GM21447 (cell line): ENCODE data around the gene CCBE1.

ENCODE experiments used
- ATAC-seq: cut with Tn5 transposase; IDR thresholded peaks from one replicate; pipeline ENCODE4 v1.9.1; 2021; ENCODE audit not compliant: unreplicated experiment

CCBE1 gene

DNA sequence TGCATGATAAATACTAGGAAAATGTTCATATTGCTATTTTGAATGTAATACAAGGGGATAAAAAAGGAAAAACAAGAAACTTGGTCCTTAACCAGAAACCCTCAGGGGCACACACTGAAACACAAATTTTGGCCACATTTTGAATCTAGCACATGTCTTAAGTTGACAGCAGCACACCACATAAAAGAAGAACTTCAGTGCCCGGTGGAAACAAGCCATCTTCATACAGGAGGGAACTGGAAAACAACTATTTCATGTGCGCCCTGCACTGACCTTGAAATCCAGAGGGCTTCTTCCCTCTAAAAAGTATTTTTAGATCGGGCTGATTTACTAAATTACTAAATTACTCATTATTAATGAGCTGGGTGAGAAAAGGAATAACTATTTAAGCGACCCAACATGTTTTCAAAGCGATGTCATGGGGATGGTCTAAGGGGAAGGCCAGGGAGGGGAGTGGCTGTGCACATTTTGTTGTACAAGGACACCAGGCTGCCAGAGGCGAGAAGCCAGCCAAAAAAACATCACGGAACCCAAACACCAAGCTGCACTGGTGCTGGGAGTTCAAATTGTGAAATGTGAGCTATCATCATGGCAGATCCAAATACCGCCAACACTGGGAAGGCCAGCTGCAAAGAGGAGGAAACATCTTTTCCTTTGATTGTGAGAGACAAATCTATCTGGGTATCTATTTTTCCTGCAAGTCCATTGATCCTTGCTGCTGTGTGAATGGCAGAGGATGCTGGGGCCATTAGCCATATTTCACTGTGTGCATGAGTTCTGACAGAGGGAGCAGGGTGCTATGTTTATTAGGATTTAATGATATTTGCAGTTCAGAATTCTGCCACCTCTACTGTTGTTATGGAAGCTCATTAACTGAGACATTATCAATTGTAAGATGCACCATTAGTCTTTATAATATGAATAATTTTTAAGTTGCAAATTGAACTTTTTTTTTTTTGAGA lies 187.5 kb downstream of the CCBE1 start:
- ATAC-seq, result no peak

DNA sequence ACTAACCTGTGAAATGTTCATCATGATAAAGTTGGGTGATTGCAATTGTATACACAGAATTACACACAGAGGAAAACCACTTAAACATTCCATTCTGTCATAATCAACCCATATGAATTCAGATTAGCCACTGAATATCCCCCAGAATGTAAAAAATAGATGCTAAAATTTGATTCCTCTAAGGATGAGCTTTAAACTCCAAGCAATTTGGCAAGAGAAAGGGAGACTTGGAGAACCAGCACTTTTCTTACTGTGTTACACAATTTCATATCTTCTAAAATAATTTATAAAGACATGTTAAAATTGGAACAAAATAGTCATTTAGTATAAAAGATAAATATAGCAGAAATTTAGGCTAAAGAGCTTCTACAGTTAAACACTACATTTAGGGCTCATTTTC lies 191.9 kb downstream of the CCBE1 start:
- ATAC-seq, result no peak

DNA sequence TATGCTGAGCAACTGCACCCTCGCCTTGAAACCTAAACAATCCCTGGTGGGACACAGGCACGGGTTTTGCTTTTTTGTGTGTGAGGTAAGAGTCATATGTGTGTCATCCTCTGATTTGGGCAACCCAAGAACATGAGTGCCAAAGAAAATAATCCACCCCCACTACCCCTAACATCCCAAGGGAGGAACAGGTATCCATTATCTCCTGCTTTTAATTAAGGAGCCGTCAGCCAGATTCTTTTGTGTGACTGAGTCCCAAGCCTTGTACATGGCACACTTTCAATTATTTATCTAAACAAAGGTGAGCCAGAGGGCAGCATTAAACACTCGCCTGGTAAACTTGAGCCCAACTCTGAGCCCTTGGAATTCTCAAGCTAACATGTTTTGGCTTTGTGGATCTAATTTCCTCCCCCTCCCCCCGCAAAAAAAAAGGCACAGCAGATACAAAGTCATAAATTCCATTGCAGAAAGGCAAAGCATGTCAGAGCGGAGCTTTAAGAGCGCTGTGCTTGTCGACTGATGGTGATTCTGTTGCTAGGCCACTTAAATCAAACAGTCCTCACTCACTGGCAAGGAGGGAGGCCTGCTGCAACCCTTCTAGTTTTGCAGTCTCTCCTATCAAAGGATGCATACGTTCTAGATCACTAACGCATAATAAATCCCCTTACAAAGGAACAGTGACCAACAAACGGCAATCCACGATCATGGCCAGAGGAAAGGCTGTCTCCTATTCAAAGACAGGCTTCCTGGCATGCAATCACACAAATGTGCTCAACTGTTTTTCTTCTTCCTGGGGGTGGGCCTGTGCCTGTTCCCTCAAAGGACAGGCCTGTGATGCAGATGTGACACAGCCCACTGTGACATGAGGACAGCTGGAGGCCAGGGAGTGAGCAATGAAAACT lies 194.7 kb downstream of the CCBE1 start:
- no peak for ATAC-seq

DNA sequence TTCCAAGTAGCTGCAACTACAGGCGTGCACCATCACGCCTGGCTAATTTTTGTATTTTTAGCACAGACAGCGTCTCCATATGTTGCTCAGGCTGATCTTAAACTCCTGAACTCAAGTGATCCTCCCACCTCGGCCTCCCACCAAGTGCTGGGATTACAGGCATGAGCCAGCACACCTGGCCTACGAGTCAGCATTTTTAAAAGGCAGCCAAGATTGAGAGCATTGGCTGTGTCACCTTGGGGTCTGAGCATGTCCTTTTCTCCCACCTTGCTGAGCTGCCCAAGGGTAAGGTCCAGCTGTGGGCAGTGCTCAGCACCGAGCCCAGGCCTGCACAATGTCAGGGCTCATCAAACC lies 195.3 kb downstream of the CCBE1 start:
- no peak for ATAC-seq

DNA sequence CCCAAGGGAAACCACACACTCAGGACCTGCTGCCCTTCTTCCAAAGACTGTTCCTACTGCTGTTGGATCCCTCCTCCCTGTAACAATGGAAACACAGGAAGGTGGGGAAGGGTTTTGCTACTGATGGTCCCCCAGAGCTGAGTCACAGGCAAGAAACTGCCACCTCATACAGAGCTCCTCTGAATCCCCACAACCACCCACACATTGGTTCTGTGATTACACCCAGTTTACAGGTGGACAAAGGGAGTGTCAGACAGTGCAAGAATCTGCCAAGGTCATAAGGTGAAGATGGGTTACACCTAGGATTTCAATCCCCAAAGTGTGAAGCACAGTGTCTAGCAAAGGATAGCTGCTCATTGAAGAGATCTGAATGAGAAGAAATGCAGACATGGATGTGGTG lies 196.5 kb downstream of the CCBE1 start:
- ATAC-seq, result no peak

DNA sequence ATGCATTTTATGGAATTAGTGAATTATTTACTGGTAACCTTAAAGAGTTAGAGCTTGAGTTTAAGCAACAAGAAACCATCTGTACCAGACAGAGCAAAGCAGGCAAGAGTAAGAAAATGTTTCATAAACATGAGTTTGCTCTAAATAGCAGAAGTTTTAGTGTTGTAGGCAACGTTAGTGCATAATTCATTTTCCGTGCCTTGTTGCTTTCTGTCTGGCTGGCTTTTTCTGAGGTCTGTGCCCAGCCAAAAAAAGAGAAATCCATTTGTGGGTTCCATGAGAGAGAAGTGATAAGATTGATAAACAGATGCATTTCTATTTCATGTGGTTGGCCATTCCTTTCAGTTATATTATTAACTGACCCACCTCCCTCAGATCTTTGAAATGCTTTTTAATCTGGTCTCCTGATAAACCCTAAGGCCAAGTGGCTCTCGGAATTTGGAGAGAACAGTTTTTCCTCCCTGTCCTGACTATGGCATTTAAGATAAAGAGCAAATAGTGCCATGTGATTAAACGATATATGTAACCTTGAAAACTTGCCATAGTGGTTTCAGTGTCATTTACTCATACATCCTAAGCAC lies 198.6 kb downstream of the CCBE1 start:
- no peak for ATAC-seq

DNA sequence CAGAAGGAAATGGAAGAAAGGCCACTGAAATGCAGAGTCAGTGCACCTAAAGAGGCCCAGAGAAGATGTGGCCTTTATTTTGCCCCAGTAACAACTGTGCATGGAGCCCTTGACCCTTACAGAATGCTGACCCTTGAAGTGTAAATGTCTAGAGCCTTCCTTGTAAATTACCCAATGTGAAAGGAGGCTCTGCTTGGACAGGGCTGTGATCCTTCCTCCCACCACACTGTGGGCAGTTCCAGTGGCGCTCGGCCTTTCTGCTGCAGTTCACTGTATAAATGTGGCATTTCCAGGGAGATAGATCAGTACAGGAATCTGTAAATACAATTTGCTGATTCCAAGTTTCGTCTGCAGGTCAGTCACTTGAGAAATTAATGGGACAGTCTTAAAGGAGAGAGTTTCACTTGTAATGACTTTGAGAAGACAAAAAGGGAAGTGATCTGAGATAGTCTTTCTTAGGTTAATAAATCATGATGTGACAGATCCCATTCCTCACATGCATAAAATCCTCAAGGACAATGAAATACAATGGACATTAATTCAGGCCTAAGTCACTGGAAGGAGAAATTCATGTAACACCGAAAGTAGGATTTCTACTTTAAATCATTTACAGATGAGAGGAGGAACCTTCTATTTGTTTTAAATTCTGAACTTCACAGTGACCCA lies 204.3 kb downstream of the CCBE1 start:
- no peak for ATAC-seq

DNA sequence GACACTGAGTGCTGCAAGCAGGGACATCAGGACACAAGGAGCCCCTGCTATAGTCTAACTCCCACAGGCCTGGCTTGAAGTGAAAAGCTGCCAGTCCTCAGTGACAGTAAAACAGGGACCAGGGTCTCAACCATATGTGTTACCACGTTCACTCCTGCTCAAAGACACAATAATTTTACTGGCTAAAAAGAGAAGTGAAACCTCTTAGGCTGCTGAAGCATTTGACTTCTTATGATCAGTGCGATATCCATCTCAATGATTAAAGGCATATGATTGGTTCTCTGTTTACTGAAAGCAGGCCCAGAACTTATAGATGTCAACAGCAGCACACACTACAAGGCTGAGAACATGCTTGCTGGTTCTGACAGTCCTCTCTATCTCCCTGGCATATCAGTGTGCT lies 208.3 kb downstream of the CCBE1 start:
- ATAC-seq, result no peak

DNA sequence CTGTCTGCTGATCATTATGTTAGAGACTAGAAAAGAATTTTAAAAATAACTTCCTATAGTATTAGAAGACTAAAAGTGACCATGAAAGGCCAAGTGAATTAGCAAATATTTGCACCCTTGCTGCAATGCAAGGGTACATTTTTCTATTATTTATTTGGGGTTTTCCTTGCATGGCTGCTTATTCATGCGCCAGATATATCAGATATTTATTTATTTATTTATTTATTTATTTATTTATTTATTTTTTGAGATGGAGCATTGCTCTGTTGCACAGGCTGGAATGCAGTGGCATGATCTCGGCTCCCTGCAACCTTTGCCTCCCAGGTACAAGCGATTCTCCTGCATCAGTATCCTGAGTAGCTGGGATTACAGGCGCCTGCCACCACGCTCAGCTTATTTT lies 211.8 kb downstream of the CCBE1 start:
- ATAC-seq, result no peak

DNA sequence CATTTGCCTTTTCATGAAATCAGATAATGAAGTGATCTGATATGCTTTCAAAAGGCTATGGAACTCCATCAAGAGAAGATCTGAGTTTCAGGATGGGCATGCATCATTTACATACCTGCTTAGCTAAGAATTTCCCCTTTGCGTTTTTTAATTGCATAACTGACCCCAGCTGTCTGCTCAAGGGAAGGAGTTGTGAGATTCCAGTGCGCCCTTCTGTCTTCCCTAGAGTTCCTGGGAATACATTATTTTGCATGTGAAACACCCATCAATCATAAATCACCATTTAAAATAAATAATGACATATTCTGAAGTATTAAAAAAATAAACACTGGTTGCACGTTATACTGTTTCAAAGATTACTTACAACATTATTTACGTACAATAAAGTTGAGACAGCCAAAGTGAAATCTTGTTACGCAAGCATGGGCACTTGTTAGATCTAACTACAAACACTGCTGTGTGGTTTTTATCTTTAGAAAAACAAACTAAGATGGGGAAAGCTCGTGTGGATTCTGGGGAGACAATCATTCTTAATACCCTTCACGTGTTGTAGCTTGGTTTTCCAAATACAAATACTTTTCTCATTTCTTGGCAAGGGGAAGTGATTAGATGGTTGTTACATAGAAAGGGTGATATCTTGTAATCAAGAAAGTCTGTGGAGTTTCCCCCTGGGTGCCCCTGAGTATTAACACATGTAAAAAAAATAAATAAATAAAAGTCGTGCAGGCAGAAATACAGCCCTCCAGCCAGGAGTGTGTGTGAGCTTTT lies 212.5 kb downstream of the CCBE1 start:
- no peak for ATAC-seq

DNA sequence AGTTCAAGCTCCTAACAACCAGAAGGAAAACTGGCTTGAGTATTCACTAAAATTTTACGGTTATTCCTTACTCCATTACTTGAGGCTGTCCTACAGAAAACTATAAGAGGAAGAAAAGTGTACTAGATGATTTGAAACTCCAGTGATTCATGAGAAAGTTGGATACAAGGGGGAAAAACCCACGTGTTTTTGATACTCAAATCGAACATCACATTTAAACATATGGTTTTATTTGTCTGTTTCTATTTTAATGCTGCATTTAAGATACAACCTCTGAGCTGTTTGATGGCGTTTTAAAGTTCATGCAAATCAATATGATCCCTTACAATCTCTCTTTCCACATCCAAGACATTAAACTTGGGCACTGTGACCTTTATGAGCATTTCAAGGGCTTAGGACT lies 213.1 kb downstream of the CCBE1 start:
- ATAC-seq, result no peak

DNA sequence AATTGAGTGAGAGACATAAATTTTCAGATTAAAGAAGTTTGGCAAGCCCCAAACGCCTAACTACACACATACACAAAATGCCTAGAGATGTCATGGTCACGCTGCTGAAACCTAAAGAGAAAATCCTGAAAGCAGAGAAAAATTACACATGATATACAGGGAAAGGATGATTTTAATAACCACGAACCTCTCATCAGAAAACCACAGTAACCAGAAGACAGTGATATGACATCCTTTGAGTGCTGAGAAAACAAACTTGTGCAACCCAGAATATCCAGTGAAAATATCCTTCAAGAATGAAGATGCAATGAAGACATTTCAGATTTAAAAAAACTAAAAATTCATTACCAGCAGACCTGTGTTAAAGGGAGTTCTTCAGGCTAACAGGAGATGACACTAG lies 215.8 kb downstream of the CCBE1 start:
- ATAC-seq, result no peak

DNA sequence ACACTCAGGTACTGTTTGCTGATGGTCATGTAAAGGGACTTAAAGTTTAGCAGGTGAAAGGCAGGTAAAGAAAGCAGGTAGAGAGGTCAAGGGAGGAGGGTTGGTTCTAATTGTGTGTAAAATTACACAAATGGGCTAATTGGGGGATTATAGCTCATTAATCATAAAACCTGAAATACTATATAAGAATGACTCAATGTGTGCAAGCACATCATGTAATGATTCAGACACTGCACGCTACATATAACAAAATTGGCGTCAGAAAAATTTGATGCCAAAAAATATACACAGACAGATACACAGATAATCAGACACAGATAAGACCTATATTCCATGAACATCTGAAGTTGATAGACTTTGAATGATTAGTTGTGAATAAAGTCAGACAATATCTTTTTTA lies 217.4 kb downstream of the CCBE1 start:
- no peak for ATAC-seq

DNA sequence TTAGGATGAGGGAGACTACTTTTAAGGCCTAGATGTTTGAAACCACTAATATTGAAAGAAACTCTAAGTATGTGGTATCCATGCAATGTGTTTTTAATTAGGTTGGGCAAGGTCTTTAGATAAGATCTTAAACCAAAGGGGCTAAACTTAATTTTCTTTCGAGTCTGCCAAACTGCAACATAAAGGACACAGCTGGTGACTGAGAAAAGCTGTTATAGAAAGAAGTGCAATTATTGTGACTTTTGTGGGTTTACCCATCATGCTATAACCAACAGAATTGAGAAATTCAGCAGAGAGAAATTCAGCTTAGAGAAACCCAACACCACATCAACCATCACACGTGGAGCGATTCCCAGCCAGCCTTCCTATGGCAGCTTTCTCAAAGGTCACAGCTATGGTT lies 218.6 kb downstream of the CCBE1 start:
- no peak for ATAC-seq

DNA sequence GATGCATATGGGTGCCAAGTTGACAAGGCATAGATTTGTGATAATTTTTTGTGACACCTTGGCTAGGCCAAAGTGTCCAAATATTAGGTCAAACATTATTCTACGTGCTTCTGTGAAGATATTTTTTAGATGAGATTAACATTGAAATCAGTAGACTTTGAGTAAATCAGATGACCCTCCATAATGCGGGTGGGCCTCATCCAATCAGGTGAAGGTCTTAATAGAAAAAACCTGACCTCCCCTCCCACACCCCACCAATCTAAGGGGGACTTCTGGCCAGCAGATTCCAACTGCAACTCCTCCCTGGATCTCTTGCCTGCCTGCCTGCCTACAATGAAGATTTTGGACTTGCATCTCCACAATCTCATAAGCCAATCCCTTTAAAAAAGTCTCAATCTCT lies 219.4 kb downstream of the CCBE1 start:
- ATAC-seq, result no peak

DNA sequence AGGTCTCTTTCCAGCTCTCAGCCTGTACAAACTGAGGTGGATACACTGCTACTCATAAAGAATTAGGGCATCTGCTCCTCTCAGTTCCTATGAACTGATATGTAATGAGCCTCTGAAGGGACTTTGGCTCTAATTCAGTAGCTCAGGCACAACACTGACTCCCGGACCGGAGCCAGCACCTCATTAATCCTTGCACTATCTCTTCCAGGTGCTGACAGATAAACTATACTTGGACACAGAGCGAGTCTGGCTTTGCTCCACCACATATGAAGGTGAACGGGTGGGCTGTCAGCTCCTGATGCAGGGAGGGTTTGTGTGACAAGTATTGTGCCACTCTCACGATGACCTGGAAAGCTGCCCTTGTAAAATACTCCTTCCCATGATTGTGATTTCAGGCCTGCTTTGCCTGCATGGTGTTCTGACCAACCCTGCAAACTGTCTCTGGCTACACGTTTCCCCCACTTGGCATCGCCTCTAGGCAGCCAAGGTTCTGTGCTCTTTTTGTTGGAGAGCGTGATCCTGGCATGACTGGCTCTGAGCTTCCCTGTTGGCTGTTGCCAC lies 226.6 kb downstream of the CCBE1 start:
- ATAC-seq, result no peak

DNA sequence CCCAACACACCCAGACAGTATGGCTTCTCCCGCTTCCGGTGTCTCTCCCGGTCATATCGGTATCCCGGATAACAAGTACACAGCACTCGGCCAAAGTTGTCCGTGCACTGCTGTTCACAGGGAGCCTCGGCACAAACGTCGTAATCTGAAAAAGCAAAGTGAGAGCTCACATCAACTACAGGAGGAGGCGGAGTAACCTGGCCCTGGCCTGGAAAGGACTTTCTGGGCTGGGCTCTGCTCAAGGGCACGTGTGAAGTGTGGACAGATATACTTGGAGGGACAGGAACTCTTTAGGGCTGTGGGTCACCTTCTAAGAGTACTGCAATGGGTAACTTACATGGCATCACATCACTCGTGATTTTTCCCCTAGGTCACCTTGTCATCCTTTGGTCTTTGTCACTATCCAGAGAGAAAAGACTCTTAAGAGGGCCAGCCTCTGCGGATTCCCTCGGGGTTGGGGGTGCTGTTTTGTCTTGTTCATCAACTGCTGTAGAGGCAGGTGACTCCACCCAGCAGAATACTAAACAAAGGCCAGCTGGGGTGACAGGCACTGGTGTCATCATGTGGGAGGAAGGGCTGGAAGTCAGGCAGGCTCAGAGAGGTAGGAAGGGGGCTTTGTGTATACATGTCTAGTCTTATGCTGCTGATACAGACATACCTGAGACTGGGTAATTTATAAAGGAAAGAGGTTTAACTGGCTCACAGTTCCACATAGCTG lies 227.6 kb downstream of the CCBE1 start:
- ATAC-seq, result no peak

DNA sequence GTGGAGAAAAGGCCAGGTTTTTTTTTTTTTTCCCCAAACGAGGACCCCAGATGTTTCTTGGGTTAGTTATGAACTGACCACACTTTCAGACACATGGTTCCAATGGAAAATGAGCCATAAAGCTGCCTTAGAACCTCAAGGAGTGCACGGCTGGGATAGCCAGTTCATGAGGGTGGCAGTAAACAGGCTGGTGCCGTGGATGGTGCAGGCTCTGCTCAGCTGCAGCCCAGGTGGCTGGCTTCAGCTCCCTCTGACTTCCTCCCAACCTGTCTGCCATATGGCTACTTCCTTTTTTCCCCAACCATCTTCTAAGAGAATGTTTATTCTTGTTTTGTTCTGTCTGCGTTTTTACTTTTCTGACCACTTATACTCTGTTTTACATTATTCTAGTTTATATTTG lies 228.4 kb downstream of the CCBE1 start:
- no peak for ATAC-seq

DNA sequence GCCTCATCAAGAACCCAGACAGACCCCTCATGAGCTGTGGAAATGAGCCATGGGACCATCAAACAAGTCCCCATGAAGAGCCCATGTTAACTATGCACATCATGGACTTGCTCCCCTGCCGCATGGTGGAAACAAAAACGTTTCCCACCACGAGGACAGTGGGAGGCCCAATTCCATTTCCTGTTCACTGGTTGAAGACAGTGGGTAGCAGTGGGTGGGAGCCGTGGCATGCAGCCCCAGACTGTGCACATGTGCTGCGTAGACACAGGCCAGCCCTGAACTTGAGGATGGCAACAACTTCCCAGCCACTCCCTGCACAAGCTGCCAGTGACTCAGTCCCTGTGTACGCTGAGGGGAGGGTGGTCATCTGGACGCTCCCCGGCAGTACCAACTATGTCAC lies 229.7 kb downstream of the CCBE1 start:
- no peak for ATAC-seq
